Measurements from ENCODE around the gene MED15. TPM values are rescaled to one million over a fixed set of nuclear protein-coding genes. Genes with fewer than 3 reads are reported as not detected.

Gene MED15
- total RNA-seq, 4 donors from 2014 or later, result 40.3 to 69.6 (median 49.2) TPM

GRCh38 chr22:20488946-20489345 lies 18.5 kb upstream of the MED15 start:
- 87 to 89% methylated on average over 11 of the region's 11 CpGs for WGBS, 2 donors
- intact Hi-C loops (cut with DNase I; ENCODE audit: low total_unique reads), result no loop called here

DNA sequence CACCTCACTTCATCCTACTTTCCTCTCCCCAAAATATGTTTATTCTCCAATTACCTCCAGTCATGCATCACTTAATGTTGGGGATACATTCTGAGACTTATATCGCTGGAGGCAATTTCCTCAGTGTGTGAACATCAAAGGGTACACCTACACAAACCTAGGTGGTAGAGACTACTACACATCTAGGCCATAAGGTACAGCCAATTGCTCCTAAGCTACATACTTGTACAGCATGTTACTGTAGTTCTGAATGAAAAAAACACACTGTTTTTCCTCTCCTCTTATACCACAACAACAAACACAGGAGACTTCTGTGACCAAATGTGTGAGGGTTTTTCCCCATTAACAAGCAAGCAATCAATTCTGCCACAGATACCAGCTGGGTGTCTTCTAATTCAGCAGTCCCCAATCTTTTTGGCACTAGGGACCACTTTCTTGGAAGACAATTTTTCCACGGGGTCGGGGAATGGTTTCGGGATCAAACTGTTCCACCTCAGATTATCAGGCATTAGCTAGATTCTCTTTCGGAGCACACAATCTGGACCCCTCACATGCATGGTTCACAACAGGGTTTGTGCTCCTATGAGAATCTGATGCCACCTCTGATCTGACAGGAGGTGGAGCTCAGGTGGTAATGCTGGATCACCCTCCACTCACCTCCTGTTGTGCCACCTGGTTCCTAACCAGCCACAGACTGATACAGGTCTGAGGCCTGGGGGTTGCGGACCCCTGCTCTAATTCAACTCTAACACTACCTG lies 17.0 kb upstream of the MED15 start:
- WGBS, 2 donors, result 90 to 93% methylated on average over 6 of the region's 6 CpGs
- DNase-seq (ENCODE audit: low spot score in 2 of 2), result no peak

More at GRCh38 chr22:20488946-20489345, 18.5 kb upstream of the MED15 start:
- TF ChIP-seq POLR2A (IDR thresholded peaks at IDR 0.05), result no peak
- no peak for TF ChIP-seq CTCF (IDR thresholded peaks at IDR 0.05)
- no peak overlapping the region for H3K4me3 ChIP-seq (ENCODE audit: low read depth, poor library complexity, severe bottlenecking)
- no peak for DNase-seq (ENCODE audit: low spot score in 2 of 2)

GRCh38 chr22:20490941-20491307 lies 16.5 kb upstream of the MED15 start:
- WGBS, 2 donors, result 94 to 100% methylated on average over 1 of the region's 1 CpG
- no peak overlapping the region for H3K4me3 ChIP-seq (ENCODE audit: low read depth, poor library complexity, severe bottlenecking)
- intact Hi-C loops (cut with DNase I; ENCODE audit: low total_unique reads), result no loop called here
- no peak for DNase-seq (ENCODE audit: low spot score in 2 of 2)
- TF ChIP-seq POLR2A (IDR thresholded peaks at IDR 0.05) (no peak), CTCF (IDR thresholded peaks at IDR 0.05) (no peak)

More for the DNA sequence above, 17.0 kb upstream of the MED15 start:
- no peak for TF ChIP-seq POLR2A (IDR thresholded peaks at IDR 0.05)
- no peak for TF ChIP-seq CTCF (IDR thresholded peaks at IDR 0.05)
- intact Hi-C loops (cut with DNase I; ENCODE audit: low total_unique reads), result no loop called here
- H3K4me3 ChIP-seq (ENCODE audit: low read depth, poor library complexity, severe bottlenecking), result no peak overlapping the region

DNA sequence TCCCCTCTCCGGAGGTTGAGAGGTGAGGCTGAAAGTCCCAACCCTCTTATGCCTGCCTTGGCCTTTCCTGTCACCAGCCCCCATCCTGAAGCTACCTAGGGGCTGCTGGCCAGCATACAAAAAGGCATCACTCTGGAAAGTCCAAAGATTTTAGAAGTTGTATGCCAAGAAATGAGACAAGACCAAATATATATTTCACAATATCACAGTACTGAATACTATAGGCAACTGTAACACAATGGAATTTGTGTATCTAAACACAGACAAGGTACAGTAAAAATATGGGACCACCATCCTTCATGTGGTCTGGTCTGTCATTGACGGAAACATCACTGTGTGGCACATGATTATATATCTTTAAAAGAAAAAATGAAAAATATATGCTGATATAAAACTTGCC lies 16.1 kb upstream of the MED15 start:
- 94 to 98% methylated on average over 2 of the region's 2 CpGs for WGBS, 2 donors
- H3K4me3 ChIP-seq (ENCODE audit: low read depth, poor library complexity, severe bottlenecking), result no peak overlapping the region
- TF ChIP-seq POLR2A (IDR thresholded peaks at IDR 0.05) (no peak), CTCF (IDR thresholded peaks at IDR 0.05) (no peak)
- DNase-seq (ENCODE audit: low spot score in 2 of 2), result no peak
- intact Hi-C loops (cut with DNase I; ENCODE audit: low total_unique reads), result no loop called here

DNA sequence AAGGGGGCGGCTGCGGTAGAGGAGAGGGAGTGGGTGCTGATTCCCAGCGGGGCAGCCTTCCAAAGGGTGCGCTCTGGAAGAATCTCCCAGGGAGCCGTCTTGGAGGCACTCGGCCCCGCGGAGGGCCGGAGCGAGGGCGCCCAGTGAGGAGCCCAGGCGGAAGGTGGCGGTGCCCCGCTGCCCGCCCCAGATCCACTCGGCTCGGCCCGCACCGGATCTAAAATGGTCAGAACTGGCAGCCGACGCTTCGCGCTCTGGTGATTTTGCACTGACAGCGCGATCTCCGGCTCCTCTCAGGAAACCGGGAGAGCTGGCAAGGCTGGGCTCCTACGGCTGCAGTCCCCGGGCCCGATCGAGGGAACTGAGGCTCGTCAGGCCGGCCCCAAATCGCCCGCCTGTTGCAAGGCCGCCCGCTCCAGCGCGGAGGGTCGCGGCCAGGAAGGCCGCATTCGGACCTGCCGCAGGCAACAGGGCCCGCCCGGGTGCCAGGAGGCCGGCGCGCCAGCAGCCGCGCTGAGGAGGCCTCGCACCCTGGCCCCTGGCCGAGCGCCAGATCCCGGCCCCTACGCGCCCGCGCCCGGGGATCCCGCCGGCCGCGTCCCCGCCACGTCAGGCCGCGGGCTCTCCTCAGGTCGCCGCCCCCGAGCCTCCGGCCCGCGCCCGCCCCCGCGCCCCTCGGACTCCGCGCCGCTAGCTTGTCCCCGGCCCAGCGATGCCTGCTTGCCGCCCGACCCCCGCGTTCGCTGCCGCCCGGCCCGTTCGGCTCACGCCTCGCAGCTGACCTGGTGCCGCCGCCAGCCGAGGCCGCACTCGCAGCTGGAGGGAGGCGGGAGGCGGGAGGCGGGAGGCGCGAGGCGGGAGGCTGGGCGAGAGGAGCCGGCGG lies 12.2 kb upstream of the MED15 start, which contains the start of gene KLHL22:
TSS of gene KLHL22 (minus strand) at position 818 of the 883 bp plus-strand sequence. CDS start 6,584 bp downstream, outside the sequence.
- intact Hi-C loops (cut with DNase I; ENCODE audit: low total_unique reads), result no loop called here
- peak within 1 kb of the TSS; percentile 52 for H3K4me3 ChIP-seq (ENCODE audit: low read depth, poor library complexity, severe bottlenecking)
- WGBS, 2 donors, result 1 to 2% methylated on average over 14 to 21 of the region's 108 CpGs
- TF ChIP-seq CTCF (IDR thresholded peaks at IDR 0.05) (no peak), POLR2A (IDR thresholded peaks at IDR 0.05) (no peak)
- peak in 1 of 2 donors; percentile 89 for DNase-seq (ENCODE audit: low spot score in 2 of 2)

All from lower leg skin (tissue), 4 donors.